Stimulated activated CD4-positive, alpha-beta T cell treated with anti-CD3 and anti-CD28 coated beads, Interleukin-1b, Interleukin-23, amount 100 ng/mL, for 4 hours (primary cell): Measurements from ENCODE around the gene TST.
A peak's percentile ranks its signal among the peaks of the same experiment; 100 is the strongest.

Experiments
- DNase-seq, 2 donors: peaks; one replicate each; pipeline ENCODE4 v3.0.0-alpha.2; 2020; ENCODE audit warnings: low read depth in 2 of 2

Gene TST

GRCh38 chr22:37032134-37032534, 12.9 kb upstream of the TST start:
- DNase-seq: no peak

DNA sequence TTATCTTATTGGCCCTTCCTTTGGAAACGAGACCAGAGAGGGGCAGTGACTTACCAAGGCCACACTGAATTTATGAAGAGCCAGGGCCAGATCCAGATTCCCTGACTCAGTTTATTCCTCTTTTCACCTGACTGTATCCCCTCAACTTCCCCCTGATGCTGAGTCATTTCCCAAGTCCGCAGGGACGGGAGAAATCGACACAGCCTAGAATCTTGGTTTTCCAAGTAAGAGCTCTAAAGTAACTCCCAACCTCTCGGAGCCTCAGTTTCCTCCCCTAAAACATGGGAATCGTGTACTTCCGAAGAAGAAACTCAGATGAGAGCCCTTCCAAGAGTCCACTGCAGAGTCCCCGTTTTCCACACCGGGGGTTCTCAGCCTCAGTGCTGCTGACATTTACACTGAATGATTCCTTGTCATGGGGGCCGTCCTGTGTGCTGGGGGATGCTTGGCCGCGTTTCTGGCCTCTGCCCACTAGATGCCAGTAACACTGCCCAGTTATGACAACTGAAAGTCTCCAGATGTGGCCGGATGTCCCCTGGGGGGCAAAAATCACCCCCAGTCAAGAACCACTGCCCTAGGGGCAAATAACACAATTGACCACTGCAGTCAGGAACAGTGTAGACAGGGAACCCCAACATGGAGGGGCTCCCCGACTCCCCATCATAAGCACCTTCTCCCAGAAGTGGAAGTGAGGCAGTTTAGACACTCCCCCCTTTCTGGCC, 11.5 kb upstream of the TST start:
- no peak for DNase-seq

- DNase-seq: no peak
Measured at GRCh38 chr22:37028692-37029674, 9.7 kb upstream of the TST start.

DNA sequence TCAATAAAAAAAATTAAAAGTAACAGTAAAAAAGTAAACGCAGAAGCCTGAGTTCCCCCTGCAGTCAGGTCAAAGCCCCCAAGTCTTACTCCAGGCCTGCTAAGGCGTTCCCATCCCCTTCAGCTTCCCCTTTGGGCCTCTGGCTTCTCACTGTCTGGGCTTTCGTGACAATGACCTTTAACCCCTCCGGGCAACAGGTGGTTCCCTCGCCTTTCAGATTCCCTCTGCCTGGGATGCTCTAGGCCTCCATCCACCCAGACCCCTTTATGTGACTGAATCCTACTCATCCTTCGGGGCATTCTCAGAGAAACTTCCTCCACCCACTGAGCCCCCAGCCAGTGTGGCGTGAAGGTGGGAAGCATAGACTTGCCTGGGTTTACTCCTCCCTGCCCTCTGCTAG, 8.3 kb upstream of the TST start:
- DNase-seq: no peak

- DNase-seq: no peak
Measured at GRCh38 chr22:37026325-37026724, 7.1 kb upstream of the TST start.

GRCh38 chr22:37025500-37026070, 6.3 kb upstream of the TST start:
- DNase-seq: no peak

- no peak for DNase-seq
Measured at GRCh38 chr22:37024339-37025157, 5.3 kb upstream of the TST start.

DNA sequence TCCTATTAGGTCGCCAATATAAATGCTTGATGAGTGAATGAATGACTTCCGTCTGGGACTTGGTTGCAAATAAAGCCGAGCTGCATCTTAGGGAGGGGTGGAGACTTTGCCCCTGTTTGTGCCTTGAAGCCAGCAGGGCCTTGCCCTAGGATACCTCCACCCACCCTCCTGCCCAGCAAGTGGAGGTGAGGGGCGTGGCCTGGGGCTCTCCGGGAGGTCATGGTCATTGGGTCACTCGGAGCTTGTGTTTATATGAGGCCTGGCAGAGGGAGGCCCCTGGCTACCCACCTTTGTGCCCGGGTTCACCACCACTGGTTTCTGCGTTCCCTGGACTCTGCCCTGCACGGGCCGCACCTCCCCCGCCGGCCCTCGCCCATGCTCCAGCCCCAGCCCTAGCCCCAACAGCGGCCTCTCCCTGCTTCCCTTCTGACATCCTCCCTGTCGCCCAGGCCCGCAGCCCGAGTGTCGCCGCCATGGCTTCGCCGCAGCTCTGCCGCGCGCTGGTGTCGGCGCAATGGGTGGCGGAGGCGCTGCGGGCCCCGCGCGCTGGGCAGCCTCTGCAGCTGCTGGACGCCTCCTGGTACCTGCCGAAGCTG, 4.6 kb upstream of the TST start:
- no peak for DNase-seq

DNA sequence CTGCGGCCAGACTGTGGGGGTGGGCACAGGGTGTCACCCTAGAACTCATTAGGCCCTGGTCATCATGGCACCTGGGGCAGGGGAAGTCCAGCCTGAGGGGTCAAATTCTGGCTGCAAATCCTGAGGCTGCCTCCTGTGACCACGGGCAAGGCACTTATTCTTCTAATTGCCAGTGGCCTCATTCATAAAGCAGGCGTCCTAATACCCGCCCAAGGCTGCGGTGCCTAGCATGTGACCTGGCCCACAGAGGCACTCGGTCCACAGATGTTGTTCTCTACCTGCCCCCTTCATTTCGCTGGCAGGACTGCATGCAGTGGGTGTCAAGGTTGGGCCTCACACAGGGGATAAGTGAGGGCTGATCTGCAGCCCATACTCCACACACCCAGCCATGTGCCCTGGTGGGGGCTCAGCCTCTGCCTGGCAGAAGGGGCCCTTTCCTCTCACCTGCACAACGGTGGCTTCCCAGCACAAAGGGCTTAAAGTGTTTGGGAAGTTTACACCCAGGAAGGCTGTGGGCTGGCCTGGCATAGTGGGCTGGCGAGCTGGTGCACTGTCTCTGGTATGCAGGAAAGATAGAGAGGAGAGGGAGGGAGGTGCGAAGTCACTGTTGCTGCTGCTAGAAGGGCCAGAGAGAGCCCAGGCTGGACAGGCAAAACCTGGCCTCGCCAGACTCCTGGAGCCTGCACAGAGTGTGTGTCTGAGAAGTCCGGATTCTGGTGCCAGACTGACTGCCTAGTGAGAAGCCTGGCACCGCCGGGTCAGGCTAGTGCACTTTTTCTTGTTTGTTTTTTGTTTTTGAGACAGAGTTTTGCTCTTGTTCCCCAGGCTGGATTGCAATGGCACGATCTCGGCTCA, 3.5 kb upstream of the TST start:
- DNase-seq: no peak

DNA sequence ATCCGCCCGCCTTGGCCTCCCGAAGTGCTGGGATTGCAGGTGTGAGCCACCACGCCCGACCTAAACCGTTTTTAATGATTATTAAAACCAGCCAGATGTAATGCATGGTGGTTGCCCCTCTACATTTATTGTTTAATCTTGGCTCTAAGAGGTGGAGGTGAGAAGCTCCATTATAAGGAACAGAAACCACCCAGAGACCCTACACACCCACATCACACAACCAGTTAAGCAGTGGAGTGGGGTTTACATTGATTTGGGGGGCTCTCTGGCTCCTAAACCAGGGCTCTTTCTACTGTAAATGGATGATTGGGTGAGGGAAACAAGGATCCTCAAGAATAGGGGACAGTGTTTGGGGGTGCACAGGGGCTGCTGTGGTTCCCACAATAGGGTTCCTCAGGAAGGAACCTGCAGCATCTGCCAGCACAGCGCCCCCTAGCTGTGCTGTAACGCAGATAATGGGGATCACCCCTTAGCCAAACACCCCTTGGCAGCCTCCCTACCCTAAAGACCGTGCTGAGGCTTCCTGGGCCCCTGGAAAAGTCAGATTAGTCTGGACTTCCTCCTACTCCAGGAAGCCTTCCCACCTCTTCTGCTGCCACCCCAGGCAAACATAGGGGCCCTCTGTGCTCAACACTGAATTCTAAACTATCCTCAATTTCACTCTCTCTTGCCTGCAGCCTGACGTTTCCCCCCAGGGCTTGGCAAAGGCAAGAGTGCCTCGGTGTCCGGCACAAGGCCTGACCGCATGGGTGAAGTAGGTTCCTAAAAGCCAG, 2.6 kb upstream of the TST start:
- DNase-seq: peak; percentile 35 to 44

- no peak for DNase-seq
Measured at GRCh38 chr22:37021041-37021440, 1.8 kb upstream of the TST start.

GRCh38 chr22:37020192-37020479, 889 bp upstream of the TST start:
- no peak for DNase-seq

- no peak for DNase-seq
Measured at GRCh38 chr22:37018815-37019308, 385 bp downstream of the TST start.

DNA sequence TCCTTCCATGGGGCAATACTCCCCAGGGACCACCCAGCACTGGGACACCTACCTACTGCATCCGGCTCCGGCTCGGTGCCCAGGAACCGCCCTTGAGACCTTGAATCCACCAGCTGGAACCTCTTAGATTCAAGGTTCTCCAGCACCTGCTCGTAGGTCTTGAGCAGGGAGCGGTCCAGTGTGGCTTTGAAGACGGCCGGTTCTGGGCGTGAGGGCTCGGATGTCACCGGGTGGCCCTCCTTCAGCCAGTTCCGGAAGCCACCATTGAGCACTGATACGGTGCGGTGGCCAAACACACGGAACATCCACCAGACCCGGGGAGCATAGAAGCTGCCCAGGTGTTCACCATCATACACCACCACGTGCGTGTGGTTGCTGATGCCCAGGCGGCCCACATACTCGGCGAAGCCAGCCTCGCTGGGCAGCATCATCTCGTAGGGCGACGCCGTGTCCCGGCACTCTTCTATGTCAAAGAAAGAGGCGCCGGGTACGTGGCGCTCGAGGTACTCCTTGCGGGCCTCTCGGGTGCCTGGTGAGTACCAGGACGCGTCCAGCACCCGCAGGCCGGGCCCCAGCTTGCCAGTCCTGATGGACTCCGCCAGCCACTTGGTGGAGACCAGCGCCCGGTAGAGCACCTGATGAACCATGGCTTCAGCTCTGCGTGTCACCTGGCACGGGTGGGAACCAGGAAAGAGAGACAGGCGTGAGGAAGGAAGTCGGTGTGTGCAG, 997 bp downstream of the TST start:
- DNase-seq: no peak

GRCh38 chr22:37017356-37017755, 1.9 kb downstream of the TST start:
- no peak for DNase-seq

DNA sequence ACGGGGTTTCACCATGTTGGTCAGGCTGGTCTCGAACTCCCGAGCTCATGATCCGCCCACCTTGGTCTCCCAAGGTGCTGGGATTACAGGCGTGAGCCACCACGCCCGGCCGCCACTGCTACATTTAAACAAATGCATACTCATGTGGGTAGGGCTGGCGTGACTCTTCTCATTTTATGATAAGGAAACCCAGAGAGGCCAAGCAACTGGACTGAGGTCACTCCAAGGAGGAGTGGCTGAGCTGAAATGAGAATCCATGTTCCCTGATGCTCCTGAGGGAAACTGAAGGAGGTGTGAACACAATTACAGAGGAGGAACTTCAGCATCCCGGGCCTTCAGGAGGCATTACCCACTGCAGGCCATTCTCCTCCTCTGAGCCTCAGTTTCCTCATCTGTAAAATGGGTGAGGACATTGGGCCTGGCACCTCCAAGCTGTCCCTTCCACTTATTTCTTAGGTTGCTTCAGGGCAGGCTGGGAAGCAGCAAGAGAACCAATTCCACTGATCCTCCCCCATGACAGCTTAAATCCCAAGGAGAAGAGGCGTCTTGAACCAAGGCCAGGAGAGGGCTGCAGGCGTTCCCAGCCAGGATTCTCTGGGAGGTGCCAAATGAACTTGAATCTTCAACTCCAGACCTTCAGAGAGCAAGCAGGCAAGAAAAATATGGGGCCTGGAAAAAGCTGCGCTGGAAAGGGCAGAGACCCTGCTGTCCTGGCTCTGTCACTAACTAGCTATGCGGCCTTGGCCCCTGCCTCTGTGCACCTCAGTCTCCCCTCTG, 2.9 kb downstream of the TST start:
- no peak for DNase-seq

GRCh38 chr22:37015587-37015878, 3.7 kb downstream of the TST start:
- no peak for DNase-seq

- DNase-seq: no peak
Measured at GRCh38 chr22:37014835-37015586, 4.2 kb downstream of the TST start.
